Activated T-helper 1 cell treated with anti-CD3 and anti-CD28 coated beads, Interleukin-2, amount 50 U/mL, for 16 hours (primary cell): Measurements from ENCODE around the gene FKBP4.

Experiments used
- DNase-seq, 2 donors: peaks; one replicate each; pipeline ENCODE4 v3.0.0-alpha.2; 2020; ENCODE audit warnings: low read depth in 1 of 2, low spot score in 1 of 2

Gene FKBP4

DNA sequence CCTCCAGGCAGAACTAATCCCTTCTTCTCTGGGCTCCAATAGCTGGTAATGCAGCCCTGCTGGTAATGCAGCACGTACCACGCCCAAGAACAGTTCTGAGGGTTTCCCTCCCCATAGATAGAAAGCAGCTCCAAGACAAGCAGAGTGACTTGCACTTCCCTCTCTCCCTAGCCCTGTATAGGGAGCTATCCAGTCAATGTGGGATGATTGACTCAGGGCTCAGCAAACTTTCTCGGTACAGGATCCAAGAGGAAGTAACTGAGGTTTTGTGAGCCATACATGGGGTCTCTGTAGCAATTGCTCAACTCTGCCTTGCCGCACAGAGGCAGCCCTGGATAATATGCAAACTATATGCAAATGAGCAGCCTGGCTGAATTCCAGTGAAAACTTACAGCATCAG is 15.5 kb upstream of the FKBP4 start:
- DNase-seq, result no peak

DNA sequence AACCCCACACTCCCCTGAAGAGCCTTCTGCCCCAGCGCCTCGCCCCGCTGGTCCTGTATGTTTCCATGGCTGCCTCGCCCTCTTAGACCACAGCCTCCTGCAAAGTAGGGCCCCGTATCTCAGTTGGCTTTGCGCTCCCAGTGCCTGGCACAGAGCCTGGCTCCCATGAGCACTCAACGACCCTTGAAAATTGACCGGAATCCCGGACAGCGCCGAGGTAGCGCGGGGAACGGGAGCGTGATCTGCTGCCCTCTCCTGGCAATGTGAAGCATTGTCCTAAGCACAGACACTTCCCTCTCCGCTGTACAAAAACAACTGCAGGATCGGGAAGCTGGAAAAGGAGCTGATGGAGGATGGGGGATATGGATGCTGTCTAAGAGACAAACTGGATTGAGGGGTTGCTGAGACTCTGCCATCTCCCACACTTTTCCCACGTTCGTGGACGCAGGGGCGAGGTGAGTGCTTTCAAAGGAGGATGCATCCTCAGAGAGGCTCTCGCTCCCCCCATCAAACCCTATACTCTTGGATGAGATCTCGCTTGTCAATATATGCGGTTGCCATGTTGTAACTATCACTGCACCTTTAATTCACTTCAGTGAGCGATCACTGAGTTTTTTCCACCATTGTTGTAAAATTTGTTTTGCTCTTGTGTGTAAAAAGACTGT is 10.7 kb upstream of the FKBP4 start:
- DNase-seq, result peak in 1 of 2 donors; percentile 18

DNA sequence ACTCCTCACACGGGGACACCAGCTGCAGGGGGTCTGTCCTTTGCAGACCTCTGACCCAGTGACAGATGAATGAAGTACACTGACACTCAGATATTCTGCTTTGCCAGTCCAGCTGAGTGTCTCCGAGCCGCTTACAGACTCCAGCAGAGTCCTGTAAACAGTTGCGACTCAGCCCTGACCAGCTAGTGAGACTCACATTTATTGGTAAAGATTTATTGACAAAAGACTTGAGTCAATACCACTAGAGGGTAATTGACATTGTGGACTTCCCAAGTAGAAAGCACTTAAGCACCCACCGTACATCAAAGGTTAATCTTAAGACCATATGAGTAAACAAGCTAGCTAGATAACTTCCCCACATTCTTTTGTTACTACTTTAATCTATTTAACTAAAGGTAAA is 9.8 kb upstream of the FKBP4 start:
- DNase-seq, result no peak

DNA sequence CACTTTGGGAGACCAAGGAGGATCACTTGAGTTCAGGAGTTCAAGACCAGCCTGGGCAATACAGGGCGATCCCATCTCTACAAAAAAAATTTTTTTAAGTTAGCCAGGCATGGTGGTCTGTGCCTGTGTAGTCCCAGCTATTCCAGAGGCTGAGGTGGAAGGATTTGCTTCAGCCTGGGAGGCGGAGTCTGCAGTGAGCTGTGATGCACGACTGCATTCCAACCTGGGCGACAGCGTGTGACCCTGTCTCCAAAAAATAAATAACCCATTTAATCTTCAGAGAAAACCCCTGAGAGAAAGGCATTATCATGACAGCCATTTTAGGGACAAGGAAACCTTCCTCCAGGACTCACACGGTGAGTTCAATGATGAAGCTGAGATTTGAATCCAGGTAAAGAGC is 3.7 kb upstream of the FKBP4 start:
- no peak for DNase-seq

DNA sequence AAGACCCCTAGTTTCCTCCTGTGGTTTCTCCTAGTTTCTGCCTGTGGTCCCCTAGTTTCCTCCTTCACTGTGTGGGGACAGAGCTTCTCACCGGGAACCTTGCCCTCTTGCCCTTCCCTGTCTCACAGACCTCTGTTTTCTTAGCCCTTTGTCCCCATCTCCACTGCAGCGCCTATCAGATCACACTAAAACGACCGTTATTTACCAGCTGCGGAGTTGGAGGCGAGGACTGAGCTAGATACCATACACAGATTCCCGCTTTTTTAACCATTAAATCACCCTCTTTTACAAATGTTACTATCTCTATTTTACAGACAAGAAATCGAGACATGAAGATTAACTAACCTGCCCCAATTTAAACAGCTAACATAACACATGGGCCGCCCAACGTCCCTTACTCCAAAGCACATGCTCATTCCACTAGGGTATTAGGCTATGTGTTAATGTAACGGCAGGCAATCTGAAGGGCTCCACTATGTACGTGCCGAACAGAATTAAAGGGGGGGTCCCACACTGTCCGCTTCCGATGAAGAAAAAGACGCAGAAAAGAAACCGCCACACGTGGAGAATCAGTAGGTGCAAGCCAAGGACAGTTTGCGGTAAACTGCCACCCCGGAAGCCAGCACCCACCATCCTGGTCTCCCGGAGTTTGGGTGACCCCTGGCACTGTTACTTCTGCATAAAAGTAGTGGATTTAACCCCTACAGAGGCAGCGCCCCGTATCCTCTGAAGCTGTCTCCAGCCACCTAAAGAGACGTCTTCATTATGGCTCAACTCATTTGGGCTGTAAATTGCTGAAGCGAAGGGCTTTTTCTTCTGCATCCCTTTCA is 1.9 kb upstream of the FKBP4 start:
- no peak for DNase-seq

DNA sequence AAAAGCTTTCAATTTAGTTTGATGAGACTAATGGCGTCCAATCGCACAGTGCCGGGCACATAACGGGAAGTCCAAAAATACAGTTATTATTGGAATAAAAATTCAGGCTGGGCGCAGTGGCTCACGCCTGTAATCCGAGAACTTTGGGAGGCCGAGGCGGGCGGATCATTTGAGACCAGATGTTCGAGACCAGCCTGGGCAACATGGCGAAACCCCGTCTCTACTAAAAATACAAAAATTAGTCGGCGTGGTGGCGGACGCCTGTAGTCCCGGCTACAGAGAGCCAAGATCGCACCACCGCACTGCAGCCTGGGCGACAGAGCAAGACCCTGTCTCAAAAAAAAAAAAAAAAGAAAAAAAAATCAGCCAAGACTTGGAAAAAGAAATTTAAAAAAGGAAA is 1.2 kb upstream of the FKBP4 start:
- DNase-seq, result no peak

DNA sequence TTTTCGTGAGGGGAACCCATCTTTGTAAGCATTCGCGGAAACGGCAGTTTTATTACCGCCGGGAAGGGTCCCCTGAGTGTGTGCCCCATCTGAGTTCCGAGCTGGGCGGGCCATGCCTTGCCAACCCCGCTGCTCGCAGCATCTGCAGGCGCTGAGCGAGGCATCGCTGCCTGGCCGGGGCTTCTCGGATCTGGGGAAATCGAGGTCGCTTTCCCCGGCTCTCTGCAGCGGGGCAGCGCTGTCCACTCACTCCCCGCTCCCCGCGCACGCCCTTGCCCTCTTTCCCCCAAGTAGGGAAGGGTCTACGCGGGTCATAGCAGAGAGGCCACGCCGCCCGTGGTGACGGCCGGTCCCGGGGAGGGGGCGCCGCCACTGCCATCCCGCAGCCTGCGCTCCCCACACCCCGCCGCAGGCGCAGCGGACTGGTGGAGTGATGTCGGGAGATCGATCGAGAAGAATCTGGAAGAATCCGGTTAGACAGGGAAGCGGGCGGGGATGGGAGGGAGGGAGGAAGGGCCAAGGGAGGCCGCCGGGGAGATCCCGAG is 507 bp upstream of the FKBP4 start:
- DNase-seq, result peak in 1 of 2 donors; percentile 17

DNA sequence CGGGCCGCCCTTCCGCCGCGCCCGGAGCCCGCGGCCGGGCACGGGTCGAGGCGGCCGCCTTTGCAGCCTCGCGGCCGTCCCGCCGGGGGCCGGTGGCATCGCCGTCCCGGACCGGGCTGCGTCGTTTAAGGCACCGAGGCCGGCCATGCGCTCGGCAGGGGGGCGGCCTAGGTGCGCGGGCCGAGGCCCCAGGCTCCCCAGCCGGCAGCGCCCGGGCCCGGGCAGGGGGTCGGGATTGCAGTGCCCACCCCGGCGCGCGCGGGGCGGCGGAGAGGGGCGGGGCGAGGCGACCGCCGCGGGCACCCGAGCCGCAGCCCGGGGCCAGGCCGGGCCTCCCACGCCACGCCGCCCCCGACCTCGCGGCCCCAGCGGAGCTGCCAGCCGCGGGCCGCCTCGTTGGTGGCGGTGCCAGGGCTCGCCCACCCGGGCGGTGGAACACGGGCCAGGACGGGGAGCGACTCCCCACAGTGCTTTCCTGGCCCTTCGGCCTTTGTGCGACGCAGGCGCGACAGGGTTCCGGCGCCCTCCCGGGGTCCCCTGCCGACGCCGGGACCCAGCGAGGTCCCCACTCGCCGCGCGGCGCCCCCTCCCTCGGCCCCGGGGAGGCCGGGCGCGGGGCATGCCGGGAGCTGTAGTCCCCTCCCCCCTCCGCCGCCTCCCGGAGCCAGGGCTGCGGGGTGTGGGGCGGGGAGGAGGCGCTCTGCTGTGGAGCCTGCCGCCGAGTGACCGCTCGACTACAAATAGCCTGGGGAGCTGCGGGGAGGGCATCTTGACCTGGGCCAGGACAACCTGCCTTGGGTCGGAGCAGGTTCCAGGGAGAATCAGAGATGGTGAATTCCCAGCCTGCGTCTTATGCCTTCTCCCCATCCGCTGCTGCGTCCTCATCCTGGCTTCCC is 769 bp downstream of the FKBP4 start:
- peak; percentile 48 to 65 for DNase-seq

DNA sequence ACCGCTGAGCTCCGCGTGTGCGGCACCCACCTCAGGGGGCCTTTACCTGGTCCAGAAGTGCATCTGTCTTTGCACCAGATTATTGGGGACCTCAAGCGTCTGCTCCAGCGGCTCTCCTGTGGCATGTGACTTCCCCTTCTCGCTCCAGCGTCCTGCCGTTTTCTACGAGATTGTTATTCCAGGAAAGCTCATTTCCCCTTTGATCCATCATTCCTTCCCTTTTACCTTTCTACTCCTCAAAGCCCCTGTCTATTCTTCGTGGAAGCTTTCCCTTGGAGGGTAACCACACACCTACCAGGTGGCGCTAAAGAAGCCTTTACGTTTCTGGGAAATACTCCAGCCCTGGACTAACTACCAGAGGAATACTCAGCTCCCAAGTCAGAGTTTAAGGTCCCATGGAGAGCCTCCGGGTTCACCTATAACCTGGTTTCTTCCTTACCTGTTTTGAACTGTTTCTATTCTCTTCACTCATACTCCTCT is 1.5 kb downstream of the FKBP4 start:
- DNase-seq, result no peak

DNA sequence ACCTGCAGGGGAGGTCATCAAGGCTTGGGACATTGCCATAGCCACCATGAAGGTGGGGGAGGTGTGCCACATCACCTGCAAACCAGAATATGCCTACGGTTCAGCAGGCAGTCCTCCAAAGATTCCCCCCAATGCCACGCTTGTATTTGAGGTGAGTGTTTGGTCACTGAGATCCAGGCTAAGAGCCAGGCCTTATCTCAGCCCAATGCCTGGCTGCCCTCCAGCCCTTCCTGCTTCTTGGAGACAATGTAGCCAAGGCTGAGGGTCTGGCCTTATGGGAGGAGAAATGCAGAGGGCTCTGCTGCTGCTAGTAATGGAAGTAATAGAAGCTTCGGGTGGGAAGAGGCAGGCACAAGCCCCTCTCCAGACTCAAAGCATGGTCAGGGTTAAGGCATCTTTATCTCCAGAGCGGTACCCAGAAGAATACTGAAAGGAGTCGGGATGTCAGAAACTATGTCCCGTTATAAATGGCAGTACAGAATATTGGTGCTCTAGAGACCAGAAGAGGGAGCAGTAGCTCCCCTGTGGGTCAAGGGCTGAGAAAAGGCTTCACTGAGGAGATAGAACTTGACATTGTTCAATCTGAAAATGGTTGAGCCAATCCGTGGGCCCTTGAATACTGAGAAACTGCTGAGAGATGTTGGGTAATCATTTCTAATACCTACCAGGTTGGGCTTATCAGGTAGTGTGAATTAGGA is 3.1 kb downstream of the FKBP4 start:
- DNase-seq, result no peak

DNA sequence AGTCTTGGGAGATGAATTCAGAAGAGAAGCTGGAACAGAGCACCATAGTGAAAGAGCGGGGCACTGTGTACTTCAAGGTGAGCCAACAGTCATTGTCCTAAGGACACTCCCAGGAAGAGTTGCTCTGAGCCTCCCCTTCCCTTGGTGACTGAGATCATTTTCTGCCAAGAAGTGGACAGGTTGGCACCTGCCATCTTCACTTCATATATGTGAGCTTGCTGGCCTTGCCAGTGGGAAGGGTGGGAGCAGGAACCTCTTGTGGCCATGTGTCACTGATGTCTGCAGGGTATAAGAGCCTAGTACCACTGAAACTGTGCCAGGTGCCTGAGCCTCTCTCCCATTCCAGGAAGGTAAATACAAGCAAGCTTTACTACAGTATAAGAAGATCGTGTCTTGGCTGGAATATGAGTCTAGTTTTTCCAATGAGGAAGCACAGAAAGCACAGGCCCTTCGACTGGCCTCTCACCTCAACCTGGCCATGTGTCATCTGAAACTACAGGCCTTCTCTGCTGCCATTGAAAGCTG is 5.3 kb downstream of the FKBP4 start:
- no peak for DNase-seq

DNA sequence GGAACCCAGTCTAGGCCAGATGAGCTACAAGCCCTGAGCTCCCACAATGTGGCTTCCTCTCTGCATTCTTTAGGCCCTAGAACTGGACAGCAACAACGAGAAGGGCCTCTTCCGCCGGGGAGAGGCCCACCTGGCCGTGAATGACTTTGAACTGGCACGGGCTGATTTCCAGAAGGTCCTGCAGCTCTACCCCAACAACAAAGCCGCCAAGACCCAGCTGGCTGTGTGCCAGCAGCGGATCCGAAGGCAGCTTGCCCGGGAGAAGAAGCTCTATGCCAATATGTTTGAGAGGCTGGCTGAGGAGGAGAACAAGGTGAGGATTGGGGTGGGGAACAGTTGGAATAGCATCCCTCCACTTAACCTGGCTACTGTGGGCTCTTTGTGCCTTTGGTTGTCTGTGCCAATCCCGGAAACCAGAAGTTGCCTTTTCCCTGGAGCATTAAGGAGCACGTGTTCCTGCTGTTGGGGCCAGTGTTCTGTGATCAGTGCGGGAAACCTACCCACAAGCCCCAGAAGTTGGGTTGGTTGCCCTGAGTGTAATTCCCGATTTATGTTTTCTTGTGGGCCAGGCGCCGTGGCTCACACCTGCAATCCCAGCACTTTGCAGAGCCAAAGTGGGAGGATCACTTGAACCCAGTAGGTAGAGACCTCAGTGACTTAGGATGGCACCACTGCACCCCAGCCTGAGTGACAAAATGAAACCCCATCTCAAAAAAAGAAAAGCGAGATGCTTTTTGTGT is 6.4 kb downstream of the FKBP4 start:
- no peak for DNase-seq

DNA sequence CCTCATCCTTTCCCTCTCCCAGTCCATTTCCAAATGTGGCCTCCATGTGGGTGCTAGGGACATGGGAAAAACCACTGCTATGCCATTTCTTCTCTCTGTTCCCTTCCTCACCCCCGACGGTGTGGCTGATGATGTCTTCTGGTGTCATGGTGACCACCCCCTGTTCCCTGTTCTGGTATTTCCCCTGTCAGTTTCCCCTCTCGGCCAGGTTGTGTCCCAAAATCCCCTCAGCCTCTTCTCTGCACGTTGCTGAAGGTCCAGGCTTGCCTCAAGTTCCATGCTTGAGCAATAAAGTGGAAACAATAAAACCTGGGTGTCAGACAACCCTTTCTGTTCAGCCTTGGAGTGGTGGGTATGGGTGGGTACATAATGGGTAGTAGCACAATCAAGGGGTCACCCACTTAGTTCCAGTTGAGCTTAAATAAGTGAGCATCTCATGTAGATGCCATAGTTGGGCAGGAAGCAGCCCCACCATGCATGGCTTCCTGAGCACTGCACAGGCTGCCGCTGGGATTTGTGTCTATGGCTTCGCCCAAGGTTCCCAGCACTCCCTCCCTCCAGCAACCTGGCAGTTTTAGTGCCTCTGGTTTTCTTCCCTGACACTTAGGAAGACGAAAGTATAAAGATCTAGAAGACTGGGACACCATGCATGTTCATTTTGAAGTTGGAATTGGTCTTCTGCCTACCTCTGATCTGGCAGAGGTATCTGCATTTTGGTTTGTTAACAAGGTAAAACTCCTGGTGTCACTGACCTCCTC is 9.0 kb downstream of the FKBP4 start:
- no peak for DNase-seq

DNA sequence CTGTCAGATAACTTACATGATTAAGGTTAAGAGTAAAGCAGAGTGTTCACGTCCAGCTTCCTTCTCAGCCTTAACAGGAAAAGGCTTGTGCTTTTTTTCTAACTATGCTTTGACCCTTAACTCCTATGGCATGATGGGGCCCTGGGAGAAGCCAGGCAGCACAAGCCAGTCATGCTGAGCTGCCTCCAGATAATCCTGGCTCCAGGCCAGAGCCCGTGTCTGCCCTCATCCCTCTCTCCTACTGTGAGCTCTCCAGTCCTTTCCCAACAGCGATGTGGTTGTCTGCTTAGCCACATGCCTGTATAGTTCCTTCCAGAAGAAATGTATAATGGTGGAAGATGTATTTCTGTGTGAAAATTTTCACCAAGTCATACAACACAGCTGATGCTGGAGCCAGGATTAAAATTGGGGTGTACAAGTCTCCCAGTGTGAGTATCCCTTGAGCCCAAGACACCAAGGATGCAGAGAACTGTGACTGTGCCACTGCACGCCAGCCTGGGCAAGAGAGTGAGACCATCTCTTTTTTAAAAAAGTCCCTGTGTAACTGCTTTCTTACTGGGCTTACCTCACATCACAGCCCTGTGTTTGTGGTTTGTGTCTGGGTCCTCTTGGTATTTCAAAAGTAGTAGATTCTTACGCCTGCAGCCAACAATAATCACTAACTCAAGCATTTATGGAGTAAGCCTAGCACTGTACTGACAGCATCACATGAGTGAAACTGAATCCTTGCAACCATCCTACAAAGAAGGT is 9.8 kb downstream of the FKBP4 start:
- DNase-seq, result no peak

DNA sequence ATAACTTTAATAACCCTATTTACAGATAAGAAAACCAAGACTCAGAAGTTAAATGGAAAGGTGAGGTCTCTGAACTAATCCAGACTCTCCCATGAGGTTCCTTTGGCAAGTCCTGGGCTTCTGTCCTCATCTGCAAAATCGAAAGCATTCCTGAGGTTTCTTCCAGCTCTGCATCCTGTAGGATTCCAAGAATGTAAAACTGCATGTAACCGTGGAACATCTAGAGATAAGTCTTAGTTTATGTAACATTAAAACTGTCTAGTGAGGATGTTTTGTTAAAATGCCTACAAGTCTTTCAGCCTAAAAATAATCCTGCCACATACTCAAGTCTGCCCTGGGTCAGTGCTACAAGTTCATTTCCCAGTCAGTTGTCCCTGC is 10.4 kb downstream of the FKBP4 start:
- DNase-seq, result no peak

DNA sequence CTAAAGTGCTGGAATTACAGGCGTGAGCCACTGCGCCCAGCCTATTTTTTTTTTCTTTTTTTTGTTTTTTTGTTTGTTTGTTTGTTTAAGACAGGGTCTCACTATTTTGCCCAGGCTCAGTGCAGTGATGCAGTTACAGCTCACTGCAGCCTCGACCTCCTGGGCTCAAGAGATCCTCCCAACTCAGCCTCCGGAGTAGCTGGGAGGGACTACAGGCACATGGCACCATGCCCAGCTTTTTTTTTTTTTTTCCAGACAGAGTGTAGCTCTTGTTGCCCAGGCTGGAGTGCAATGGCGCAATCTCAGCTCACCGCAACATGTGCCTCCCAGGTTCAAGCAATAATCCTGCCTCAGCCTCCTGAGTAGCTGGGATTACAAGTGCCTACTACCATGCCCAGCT is 11.9 kb downstream of the FKBP4 start:
- DNase-seq, result no peak

DNA sequence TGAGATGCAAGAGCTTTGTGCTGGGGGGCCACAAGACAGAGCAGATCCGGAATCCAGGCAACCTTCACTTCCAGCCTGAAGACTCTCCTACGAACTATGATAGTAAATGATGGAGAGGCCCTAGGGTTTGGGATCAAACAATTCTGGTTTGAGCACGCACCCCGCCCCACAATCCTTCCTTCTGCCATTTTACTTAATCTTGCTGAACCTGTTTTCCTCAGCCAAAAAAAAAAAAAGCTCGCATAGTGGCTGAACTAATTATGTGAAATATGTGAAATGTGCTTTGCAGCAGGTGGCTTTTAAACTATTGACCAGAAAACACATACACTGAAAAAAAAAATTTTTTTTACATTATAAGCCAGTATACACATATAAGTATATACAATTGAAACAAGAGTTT is 17.0 kb downstream of the FKBP4 start:
- no peak for DNase-seq
